GM13977 (cell line): ENCODE measurements around the gene MAD2L2.
A peak's percentile ranks its signal among the peaks of the same experiment; 100 is the strongest.

Experiments
- DNase-seq: peaks from one replicate; pipeline ENCODE4 v3.0.0; 2012; ENCODE audit warnings: low spot score
- in situ Hi-C: fragments of 300-500 bp; cut with MboI; formaldehyde crosslinking; loops from one replicate; pipeline ENCODE4 v1.12.0; 2022; ENCODE audit warnings: low sequenced_read_pairs, low pct_unique_long_range_greater_than_20kb, mixed read lengths, inconsistent platforms; ENCODE audit not compliant: unreplicated experiment
- TF ChIP-seq, protein P1 (sequence below): IDR thresholded peaks from 2 replicates; pipeline ENCODE4 v1.5.1; 2012; ENCODE audit warnings: mild to moderate bottlenecking, control low read depth; ENCODE audit not compliant: insufficient read depth; ENCODE audit errors: extremely low read depth, missing control alignments

Gene MAD2L2

GRCh38 chr1:11725616-11726015, 44.7 kb upstream of the MAD2L2 start:
- in situ Hi-C loops, result no loop called here
- DNase-seq, result no peak
- TF ChIP-seq, protein P1, sequence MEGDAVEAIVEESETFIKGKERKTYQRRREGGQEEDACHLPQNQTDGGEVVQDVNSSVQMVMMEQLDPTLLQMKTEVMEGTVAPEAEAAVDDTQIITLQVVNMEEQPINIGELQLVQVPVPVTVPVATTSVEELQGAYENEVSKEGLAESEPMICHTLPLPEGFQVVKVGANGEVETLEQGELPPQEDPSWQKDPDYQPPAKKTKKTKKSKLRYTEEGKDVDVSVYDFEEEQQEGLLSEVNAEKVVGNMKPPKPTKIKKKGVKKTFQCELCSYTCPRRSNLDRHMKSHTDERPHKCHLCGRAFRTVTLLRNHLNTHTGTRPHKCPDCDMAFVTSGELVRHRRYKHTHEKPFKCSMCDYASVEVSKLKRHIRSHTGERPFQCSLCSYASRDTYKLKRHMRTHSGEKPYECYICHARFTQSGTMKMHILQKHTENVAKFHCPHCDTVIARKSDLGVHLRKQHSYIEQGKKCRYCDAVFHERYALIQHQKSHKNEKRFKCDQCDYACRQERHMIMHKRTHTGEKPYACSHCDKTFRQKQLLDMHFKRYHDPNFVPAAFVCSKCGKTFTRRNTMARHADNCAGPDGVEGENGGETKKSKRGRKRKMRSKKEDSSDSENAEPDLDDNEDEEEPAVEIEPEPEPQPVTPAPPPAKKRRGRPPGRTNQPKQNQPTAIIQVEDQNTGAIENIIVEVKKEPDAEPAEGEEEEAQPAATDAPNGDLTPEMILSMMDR, result no peak

- TF ChIP-seq, protein P1, result no peak
- in situ Hi-C loops, result no loop called here
- DNase-seq, result no peak
Measured at GRCh38 chr1:11722538-11722937, 41.6 kb upstream of the MAD2L2 start.

DNA sequence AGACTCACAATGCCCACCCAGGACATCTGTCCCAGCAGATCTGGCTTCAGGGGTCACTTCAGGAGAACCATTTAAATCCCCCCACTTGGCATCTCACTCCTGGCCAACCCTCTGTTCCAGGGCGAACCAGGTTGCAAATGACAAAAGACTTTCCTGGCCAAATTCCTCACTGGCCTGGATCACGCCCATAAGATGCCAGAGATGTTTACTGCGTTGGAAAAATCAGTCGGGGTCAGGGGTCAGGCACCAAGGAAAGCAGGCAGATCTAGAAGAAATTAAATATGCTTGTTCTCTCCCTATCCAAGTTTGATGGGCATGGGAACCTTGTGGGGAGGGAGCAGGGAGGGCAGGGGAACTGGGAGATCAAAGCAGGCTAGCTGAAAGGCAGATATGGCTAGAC, 40.4 kb upstream of the MAD2L2 start:
- in situ Hi-C loops, result no loop called here
- TF ChIP-seq, protein P1, result no peak
- DNase-seq, result no peak

DNA sequence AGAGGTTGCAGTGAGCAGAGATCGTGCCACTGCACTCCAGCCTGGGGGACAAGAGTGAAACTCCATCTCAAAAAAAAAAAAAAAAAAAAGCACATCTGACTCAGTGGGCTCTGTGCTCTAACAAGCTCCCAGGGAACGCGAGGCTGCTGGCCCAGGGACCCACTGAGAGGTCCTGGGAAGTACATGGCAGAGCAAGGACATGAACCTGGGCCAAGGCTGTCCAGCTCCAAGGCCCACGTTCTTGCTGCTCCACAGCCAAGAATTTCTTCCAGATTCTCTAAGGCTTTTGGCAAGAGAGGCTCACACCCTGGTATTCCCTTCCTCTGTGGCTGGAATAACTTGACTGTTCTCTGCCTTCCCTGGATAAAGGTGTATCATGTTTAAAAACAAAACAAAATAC, 39.6 kb upstream of the MAD2L2 start:
- no peak for DNase-seq
- TF ChIP-seq, protein P1, result no peak
- in situ Hi-C loops, result no loop called here

DNA sequence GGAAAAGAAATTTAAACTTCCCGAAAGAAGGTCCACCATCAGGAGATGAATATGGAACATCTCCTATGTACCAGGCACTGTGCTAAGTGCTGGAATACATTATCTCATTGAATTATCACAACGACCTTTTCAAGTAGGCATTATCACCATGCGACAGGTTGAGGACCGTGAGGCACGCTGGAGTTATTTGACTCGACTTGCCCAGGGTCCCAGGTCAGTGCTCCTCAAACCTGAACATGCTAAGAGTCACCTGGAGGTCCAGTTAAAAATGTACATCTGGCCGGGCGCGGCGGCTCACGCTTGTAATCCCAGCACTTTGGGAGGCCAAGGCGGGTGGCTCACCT, 39.1 kb upstream of the MAD2L2 start:
- TF ChIP-seq, protein P1, result no peak
- DNase-seq, result no peak
- in situ Hi-C loops, result no loop called here

DNA sequence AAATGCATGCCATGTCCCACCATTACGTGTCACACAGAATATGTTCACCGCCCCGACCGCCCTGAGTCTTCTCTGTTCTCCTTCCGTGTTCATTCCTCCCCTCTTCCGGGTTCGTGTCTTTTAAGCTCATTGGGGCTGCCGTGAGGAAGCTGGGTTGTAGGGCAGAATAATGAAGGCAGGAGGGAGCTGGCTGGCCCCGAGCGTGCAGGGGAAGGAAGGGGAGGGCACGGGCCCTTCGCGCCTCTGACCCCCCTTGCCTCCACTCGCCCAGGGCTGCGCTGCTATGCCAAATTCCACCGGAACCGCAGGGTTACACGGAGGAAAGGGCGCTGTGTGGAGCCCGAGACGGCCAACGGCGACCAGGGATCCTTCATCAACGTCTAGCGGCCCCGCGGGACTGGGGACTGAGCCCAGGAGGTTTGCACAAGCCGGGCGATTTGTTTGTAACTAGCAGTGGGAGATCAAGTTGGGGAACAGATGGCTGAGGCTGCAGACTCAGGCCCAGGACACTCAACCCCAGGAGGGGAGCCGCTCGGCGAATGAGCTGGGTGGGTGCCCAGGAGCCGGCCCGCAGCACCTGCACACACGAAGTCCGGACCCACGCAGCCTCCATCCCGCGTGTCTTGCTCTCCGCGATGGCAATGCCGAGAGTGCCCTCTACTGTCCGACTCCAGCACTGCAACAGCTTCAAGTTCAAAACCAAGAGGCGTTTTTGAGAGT, 38.5 kb upstream of the MAD2L2 start:
- in situ Hi-C loops, result loop anchor here (10.0 kb wide), 1 partner anchor 55 kb away; the partner anchor contains the start of gene FBXO6

More for the DNA sequence above, 38.5 kb upstream of the MAD2L2 start:
- DNase-seq, result peak; percentile 78
- TF ChIP-seq, protein P1, result peak; percentile 97
